ENCODE data around the gene TEAD3.
"Not testable (repeated sequence)": the region's sequence is repeated elsewhere in the genome, so short reads cannot be mapped to it uniquely, and the experiment has no call there.

TEAD3 gene

GRCh38 chr6:35496841-35497570, at the start of gene TEAD3:
Gene TEAD3, minus strand, starts transcription at chr6:35497079.
- peak; percentile 26 for DNase-seq

- DNase-seq = no peak
Measured at GRCh38 chr6:35544769-35545361, 48.0 kb upstream of the TEAD3 start.

GRCh38 chr6:35543459-35544193, 46.7 kb upstream of the TEAD3 start:
- DNase-seq = no peak

- DNase-seq = no peak
Measured at GRCh38 chr6:35541836-35542235, 45.0 kb upstream of the TEAD3 start.

GRCh38 chr6:35539223-35539622, 42.3 kb upstream of the TEAD3 start:
- DNase-seq = no peak

GRCh38 chr6:35535847-35536246, 39.0 kb upstream of the TEAD3 start:
- not testable (repeated sequence) for DNase-seq

GRCh38 chr6:35534407-35535170, 37.7 kb upstream of the TEAD3 start:
- no peak for DNase-seq

- no peak for DNase-seq
Measured at GRCh38 chr6:35533981-35534380, 37.1 kb upstream of the TEAD3 start.

GRCh38 chr6:35532126-35532525, 35.2 kb upstream of the TEAD3 start:
- DNase-seq = no peak

GRCh38 chr6:35524380-35525020, 27.6 kb upstream of the TEAD3 start:
- no peak for DNase-seq

GRCh38 chr6:35522660-35523658, 26.1 kb upstream of the TEAD3 start:
- DNase-seq = peak; percentile 30

- no peak for DNase-seq
Measured at GRCh38 chr6:35522151-35522550, 25.3 kb upstream of the TEAD3 start.

GRCh38 chr6:35521235-35521634, 24.4 kb upstream of the TEAD3 start:
- DNase-seq = no peak

- DNase-seq = no peak
Measured at GRCh38 chr6:35519313-35520015, 22.6 kb upstream of the TEAD3 start.

- no peak for DNase-seq
Measured at GRCh38 chr6:35518566-35519312, 21.9 kb upstream of the TEAD3 start.

- not testable (repeated sequence) for DNase-seq
Measured at GRCh38 chr6:35517978-35518377, 21.1 kb upstream of the TEAD3 start.

GRCh38 chr6:35516712-35517111, 19.8 kb upstream of the TEAD3 start:
- no peak for DNase-seq

- not testable (repeated sequence) for DNase-seq
Measured at GRCh38 chr6:35515939-35516338, 19.1 kb upstream of the TEAD3 start.

- DNase-seq = no peak
Measured at GRCh38 chr6:35514587-35514986, 17.7 kb upstream of the TEAD3 start.

- DNase-seq = no peak
Measured at GRCh38 chr6:35512740-35513139, 15.9 kb upstream of the TEAD3 start, which contains the start of gene TULP1. Gene TULP1, minus strand, starts transcription at chr6:35512896. Its CDS starts 38 bp downstream, at chr6:35512858.
